Measurements from ENCODE around the gene GPALPP1.

- no peak for TF ChIP-seq CTCF (IDR thresholded peaks at IDR 0.05)
- TF ChIP-seq POLR2A (IDR thresholded peaks at IDR 0.05), result no peak
Measured at GRCh38 chr13:45078003-45078402, 88.7 kb downstream of the GPALPP1 start.
